Left hindlimb (tissue), 1 donor: ENCODE results near the gene ADAMTS14.
"Not testable (repeated sequence)": the region's sequence is repeated elsewhere in the genome, so short reads cannot be mapped to it uniquely, and the experiment has no call there.

ENCODE experiments used
- DNase-seq: peaks from one replicate; pipeline ENCODE4 v3.0.0-alpha.2; 2018

Gene ADAMTS14

GRCh38 chr10:70753026-70753663 is 80.8 kb downstream of the ADAMTS14 start:
- DNase-seq = no peak

- DNase-seq = no peak
Observed at GRCh38 chr10:70753841-70754621, 81.7 kb downstream of the ADAMTS14 start.

GRCh38 chr10:70756700-70757360 is 84.5 kb downstream of the ADAMTS14 start:
- DNase-seq = no peak

- DNase-seq = peak; percentile 28
Observed at GRCh38 chr10:70757856-70758255, 85.5 kb downstream of the ADAMTS14 start.

- peak; percentile 78 for DNase-seq
Observed at GRCh38 chr10:70758757-70759514, 86.6 kb downstream of the ADAMTS14 start.

GRCh38 chr10:70759781-70760180 is 87.5 kb downstream of the ADAMTS14 start:
- no peak for DNase-seq

- DNase-seq = no peak
Observed at GRCh38 chr10:70760271-70760787, 88.0 kb downstream of the ADAMTS14 start.

- no peak for DNase-seq
Observed at GRCh38 chr10:70761031-70761601, 88.8 kb downstream of the ADAMTS14 start.

- DNase-seq = no peak
Observed at GRCh38 chr10:70761727-70762350, 89.5 kb downstream of the ADAMTS14 start.

GRCh38 chr10:70762441-70763175 is 90.3 kb downstream of the ADAMTS14 start:
- DNase-seq = no peak

- no peak for DNase-seq
Observed at GRCh38 chr10:70763567-70763966, 91.3 kb downstream of the ADAMTS14 start.

GRCh38 chr10:70765794-70766594 is 93.7 kb downstream of the ADAMTS14 start:
- DNase-seq = no peak

- not testable (repeated sequence) for DNase-seq
Observed at GRCh38 chr10:70768026-70768685, 95.8 kb downstream of the ADAMTS14 start.

- DNase-seq = no peak
Observed at GRCh38 chr10:70769121-70769520, 96.8 kb downstream of the ADAMTS14 start.

GRCh38 chr10:70770001-70770400 is 97.7 kb downstream of the ADAMTS14 start:
- no peak for DNase-seq

- not testable (repeated sequence) for DNase-seq
Observed at GRCh38 chr10:70770516-70770915, 98.2 kb downstream of the ADAMTS14 start.

GRCh38 chr10:70771311-70772194 is 99.2 kb downstream of the ADAMTS14 start:
- DNase-seq = no peak

GRCh38 chr10:70772627-70773026 is 100.3 kb downstream of the ADAMTS14 start:
- no peak for DNase-seq

GRCh38 chr10:70773461-70773860 is 101.2 kb downstream of the ADAMTS14 start:
- no peak for DNase-seq
